ENCODE measurements around the gene TNFRSF18.

TNFRSF18 gene

GRCh38 chr1:1246577-1247340, 40.4 kb upstream of the TNFRSF18 start, which contains the start of gene C1QTNF12:
C1QTNF12 (minus strand) TSS chr1:1246722; CDS start chr1:1246690, 32 bp downstream.
- no peak within 1 kb of the TSS for H3K4me3 ChIP-seq (ENCODE audit: low read depth in 1 of 2, low read length in 2 of 2)
- H3K27me3 ChIP-seq (ENCODE audit: insufficient read depth, low read length, poor library complexity), result no peaks in the 10 kb centered on the region
- H2AFZ ChIP-seq (ENCODE audit: low read depth, low read length), result no peak within 1 kb of the TSS
- ATAC-seq (ENCODE audit: insufficient read depth, low read depth), result no peak
- no peak within 1 kb of the TSS for H3K27ac ChIP-seq (ENCODE audit: low read length)
- H3K9ac ChIP-seq (ENCODE audit: low read depth, low read length), result no peak within 1 kb of the TSS
- no peaks in the 10 kb centered on the region for H3K79me2 ChIP-seq (ENCODE audit: insufficient read depth, low read length)
- H4K20me1 ChIP-seq (ENCODE audit: insufficient read depth, low read length), result no peaks in the 10 kb centered on the region; the same call in 1 of the 2 replicates
- no peaks in the 10 kb centered on the region for H3K9me3 ChIP-seq (ENCODE audit: insufficient read depth, low read length, severe bottlenecking)
- H3K36me3 ChIP-seq (ENCODE audit: insufficient read depth, low read length), result no peaks in the 10 kb centered on the region
- H3K4me2 ChIP-seq (ENCODE audit: insufficient read depth, low read length), result no peak within 1 kb of the TSS
- TF ChIP-seq EZH2 (IDR thresholded peaks at IDR 0.05; ENCODE audit: borderline replicate concordance, low read depth, low read length, severe bottlenecking), result no peak
- peak; percentile 34 for TF ChIP-seq CTCF (IDR thresholded peaks at IDR 0.05; ENCODE audit: borderline replicate concordance, extremely low read depth, low read length, poor library complexity, severe bottlenecking)
- peaks cover 17% of the 10 kb centered on the region for H3K4me1 ChIP-seq (ENCODE audit: insufficient read depth, low read length)
- DNase-seq, result no peak

DNA sequence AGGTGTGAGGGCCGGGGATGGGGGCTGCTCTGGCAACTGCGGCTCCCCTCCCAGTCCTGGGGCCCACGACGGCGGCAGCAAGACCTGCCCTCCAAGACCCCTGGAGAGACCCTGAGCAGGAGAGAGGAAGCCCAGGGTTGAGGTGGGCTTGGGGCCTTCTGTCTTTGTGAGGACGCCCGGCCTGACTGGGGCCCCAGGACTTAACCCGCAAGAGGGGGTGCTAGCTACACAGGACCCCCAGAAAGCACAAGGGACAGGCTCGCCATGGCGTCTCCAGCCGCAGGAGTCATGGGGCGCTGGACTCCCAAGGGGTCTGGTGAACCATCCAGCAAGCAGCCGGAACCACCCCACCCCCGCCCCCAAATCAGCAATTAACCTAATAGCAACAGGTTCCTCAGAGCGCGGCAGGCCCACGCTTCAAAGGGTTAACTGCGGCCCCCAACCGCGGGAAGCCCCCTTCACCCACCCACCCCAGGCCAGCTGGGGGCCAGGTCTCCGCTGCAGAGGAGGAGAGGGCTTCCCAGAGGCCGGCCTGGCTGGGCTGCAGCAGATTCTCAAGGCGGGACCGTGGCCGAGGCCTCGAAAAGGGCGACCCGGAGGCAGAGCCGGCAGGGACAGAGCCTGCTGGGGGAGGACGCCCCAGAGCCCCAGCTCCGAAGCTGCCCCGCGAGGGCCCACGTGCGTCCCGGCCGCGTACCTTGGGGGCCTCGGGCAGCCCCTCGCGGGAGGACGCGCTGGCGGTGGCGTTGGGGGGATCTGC, 39.6 kb upstream of the TNFRSF18 start:
- TF ChIP-seq EZH2 (IDR thresholded peaks at IDR 0.05; ENCODE audit: borderline replicate concordance, low read depth, low read length, severe bottlenecking), result no peak
- H3K4me3 ChIP-seq (ENCODE audit: low read depth in 1 of 2, low read length in 2 of 2), result no peak overlapping the region
- H3K9ac ChIP-seq (ENCODE audit: low read depth, low read length), result no peak overlapping the region
- no peaks in the 10 kb centered on the region; the same call in 1 of the 2 replicates for H4K20me1 ChIP-seq (ENCODE audit: insufficient read depth, low read length)
- no peak overlapping the region for H2AFZ ChIP-seq (ENCODE audit: low read depth, low read length)
- H3K36me3 ChIP-seq (ENCODE audit: insufficient read depth, low read length), result no peaks in the 10 kb centered on the region
- H3K27me3 ChIP-seq (ENCODE audit: insufficient read depth, low read length, poor library complexity), result no peaks in the 10 kb centered on the region
- peaks cover 9% of the 10 kb centered on the region for H3K4me1 ChIP-seq (ENCODE audit: insufficient read depth, low read length)
- no peak overlapping the region for H3K27ac ChIP-seq (ENCODE audit: low read length)
- H3K9me3 ChIP-seq (ENCODE audit: insufficient read depth, low read length, severe bottlenecking), result no peaks in the 10 kb centered on the region
- ATAC-seq (ENCODE audit: insufficient read depth, low read depth) (no peak), DNase-seq (no peak)
- no peaks in the 10 kb centered on the region for H3K79me2 ChIP-seq (ENCODE audit: insufficient read depth, low read length)
- H3K4me2 ChIP-seq (ENCODE audit: insufficient read depth, low read length), result no peak overlapping the region

DNA sequence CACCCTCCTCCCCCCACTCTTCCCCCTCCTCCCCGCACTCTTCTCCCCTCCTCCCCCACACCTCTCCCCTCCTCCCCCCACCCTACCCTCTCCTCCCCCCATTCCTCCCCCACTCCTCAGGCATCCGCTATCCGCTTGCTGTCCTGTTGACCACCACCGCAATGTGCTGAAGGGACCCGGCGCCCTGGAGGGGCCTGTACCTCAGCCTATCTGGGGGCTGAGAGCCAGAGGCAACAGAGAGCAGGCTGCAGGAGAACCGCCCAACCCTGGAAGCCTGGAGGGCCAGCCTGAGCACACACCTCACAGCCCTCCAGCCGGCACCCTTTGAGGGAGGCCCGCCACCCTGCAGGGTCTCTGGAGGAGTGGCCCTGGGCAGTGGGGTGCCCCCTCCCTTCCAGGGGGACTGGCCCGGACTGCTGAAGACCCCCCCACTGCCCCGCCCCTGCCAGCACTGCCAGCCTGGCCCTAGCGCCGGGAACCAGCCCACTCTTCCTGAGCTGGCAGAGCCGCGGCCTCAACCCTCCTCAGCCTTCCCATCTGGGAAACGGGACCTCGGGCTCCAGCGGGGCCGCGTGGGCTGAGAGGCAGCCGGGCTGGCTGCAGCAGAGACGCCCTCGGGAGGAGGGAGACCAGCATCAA, 38.9 kb upstream of the TNFRSF18 start:
- ATAC-seq (ENCODE audit: insufficient read depth, low read depth), result no peak
- Histone ChIP-seq H3K4me1 (ENCODE audit: insufficient read depth, low read length) (peaks cover 2% of the 10 kb centered on the region; the same call in 1 of the 2 replicates), H3K4me2 (ENCODE audit: insufficient read depth, low read length) (no peak overlapping the region), H4K20me1 (ENCODE audit: insufficient read depth, low read length) (no peaks in the 10 kb centered on the region; the same call in 1 of the 2 replicates), H3K27ac (ENCODE audit: low read length) (no peak overlapping the region), H2AFZ (ENCODE audit: low read depth, low read length) (no peak overlapping the region), H3K79me2 (ENCODE audit: insufficient read depth, low read length) (no peaks in the 10 kb centered on the region), H3K4me3 (ENCODE audit: low read depth in 1 of 2, low read length in 2 of 2) (no peak overlapping the region), H3K36me3 (ENCODE audit: insufficient read depth, low read length) (no peaks in the 10 kb centered on the region), H3K27me3 (ENCODE audit: insufficient read depth, low read length, poor library complexity) (no peaks in the 10 kb centered on the region), H3K9me3 (ENCODE audit: insufficient read depth, low read length, severe bottlenecking) (no peaks in the 10 kb centered on the region), H3K9ac (ENCODE audit: low read depth, low read length) (no peak overlapping the region)
- TF ChIP-seq CTCF (IDR thresholded peaks at IDR 0.05; ENCODE audit: borderline replicate concordance, extremely low read depth, low read length, poor library complexity, severe bottlenecking), result no peak
- TF ChIP-seq EZH2 (IDR thresholded peaks at IDR 0.05; ENCODE audit: borderline replicate concordance, low read depth, low read length, severe bottlenecking), result no peak
- DNase-seq, result no peak
